Activated CD8-positive, alpha-beta memory T cell treated with anti-CD3 and anti-CD28 coated beads for 24 hours (primary cell): ENCODE results near the gene MACROH2A1.

Source experiments
- DNase-seq: peaks from one replicate; pipeline ENCODE4 v3.0.0-alpha.2; 2020

Gene MACROH2A1

GRCh38 chr5:135396459-135397055 is 2.5 kb downstream of the MACROH2A1 start:
- no peak for DNase-seq

- no peak for DNase-seq
Measured at GRCh38 chr5:135395866-135396265, 3.2 kb downstream of the MACROH2A1 start.

GRCh38 chr5:135395451-135395850 is 3.6 kb downstream of the MACROH2A1 start:
- no peak for DNase-seq

GRCh38 chr5:135394095-135394494 is 4.9 kb downstream of the MACROH2A1 start:
- no peak for DNase-seq

GRCh38 chr5:135393691-135394090 is 5.3 kb downstream of the MACROH2A1 start:
- no peak for DNase-seq

- no peak for DNase-seq
Measured at GRCh38 chr5:135393229-135393628, 5.8 kb downstream of the MACROH2A1 start.

- no peak for DNase-seq
Measured at GRCh38 chr5:135392256-135392655, 6.8 kb downstream of the MACROH2A1 start.

- DNase-seq, result no peak
Measured at GRCh38 chr5:135391869-135392255, 7.2 kb downstream of the MACROH2A1 start.

- DNase-seq, result no peak
Measured at GRCh38 chr5:135391116-135391868, 7.7 kb downstream of the MACROH2A1 start.

- DNase-seq, result no peak
Measured at GRCh38 chr5:135388860-135389435, 10.1 kb downstream of the MACROH2A1 start.

- DNase-seq, result no peak
Measured at GRCh38 chr5:135387629-135387960, 11.4 kb downstream of the MACROH2A1 start.

- no peak for DNase-seq
Measured at GRCh38 chr5:135386886-135387628, 12.0 kb downstream of the MACROH2A1 start.

GRCh38 chr5:135386096-135386495 is 12.9 kb downstream of the MACROH2A1 start:
- no peak for DNase-seq

- DNase-seq, result no peak
Measured at GRCh38 chr5:135385576-135385975, 13.5 kb downstream of the MACROH2A1 start.

- no peak for DNase-seq
Measured at GRCh38 chr5:135384898-135385297, 14.1 kb downstream of the MACROH2A1 start.

- DNase-seq, result no peak
Measured at GRCh38 chr5:135383803-135384495, 15.1 kb downstream of the MACROH2A1 start.

- DNase-seq, result no peak
Measured at GRCh38 chr5:135382981-135383380, 16.1 kb downstream of the MACROH2A1 start.

GRCh38 chr5:135382106-135382790 is 16.8 kb downstream of the MACROH2A1 start:
- DNase-seq, result no peak

- no peak for DNase-seq
Measured at GRCh38 chr5:135379046-135379654, 19.9 kb downstream of the MACROH2A1 start.

- no peak for DNase-seq
Measured at GRCh38 chr5:135377751-135378680, 21.0 kb downstream of the MACROH2A1 start.
